ENCODE measurements around the gene LGMN.

- no peak for TF ChIP-seq POLR2AphosphoS5 (IDR thresholded peaks at IDR 0.05; ENCODE audit: low read depth, low read length)
- TF ChIP-seq CTCF (IDR thresholded peaks at IDR 0.05; ENCODE audit: control extremely low read depth in 1 of 3, insufficient read depth in 1 of 3, low read depth in 1 of 3, low read length in 3 of 3): no peak
- TF ChIP-seq RAD21 (IDR thresholded peaks at IDR 0.05 in 1 of 2, conservative IDR thresholded peaks at IDR 0.05 in 1 of 2; ENCODE audit: low read depth in 2 of 2, low read length in 2 of 2): no peak
- no peak for TF ChIP-seq EGR1 (IDR thresholded peaks at IDR 0.05; ENCODE audit: borderline replicate concordance, low read depth, low read length)
- TF ChIP-seq SIRT6 (IDR thresholded peaks at IDR 0.05; ENCODE audit: low read length): no peak
- no peak for TF ChIP-seq EZH2 (IDR thresholded peaks at IDR 0.05; ENCODE audit: low read depth, low read length, severe bottlenecking)
- no peak for TF ChIP-seq POLR2A (IDR thresholded peaks at IDR 0.05; ENCODE audit: control extremely low read depth in 1 of 2, low read depth in 2 of 2, low read length in 2 of 2)
- TF ChIP-seq KDM5A (IDR thresholded peaks at IDR 0.05; ENCODE audit: low read length): no peak
- no peak for TF ChIP-seq CBX8 (IDR thresholded peaks at IDR 0.05; ENCODE audit: borderline replicate concordance, low read depth, low read length)
These were observed 94.1 kb downstream of the LGMN start for GRCh38 chr14:92654239-92654901.

Measured in H1 (cell line).